LNCaP clone FGC (cell line): Measurements from ENCODE around the gene TNNI2.

Experiments used
- DNase-seq: peaks from one replicate; pipeline ENCODE4 v3.0.0-alpha.2; 2011; ENCODE audit warnings: low read depth
- H3K4me3 ChIP-seq: 2 replicates; pipeline ENCODE4 v1.5.1; 2011; ENCODE audit warnings: mild to moderate bottlenecking, low read depth, low read length, control low read depth
- TF ChIP-seq, protein P1 (sequence below): IDR thresholded peaks from 2 replicates; pipeline ENCODE4 v1.5.1; 2012; ENCODE audit warnings: mild to moderate bottlenecking; ENCODE audit not compliant: control insufficient read depth, insufficient read depth; ENCODE audit errors: extremely low read depth

TNNI2 gene

DNA sequence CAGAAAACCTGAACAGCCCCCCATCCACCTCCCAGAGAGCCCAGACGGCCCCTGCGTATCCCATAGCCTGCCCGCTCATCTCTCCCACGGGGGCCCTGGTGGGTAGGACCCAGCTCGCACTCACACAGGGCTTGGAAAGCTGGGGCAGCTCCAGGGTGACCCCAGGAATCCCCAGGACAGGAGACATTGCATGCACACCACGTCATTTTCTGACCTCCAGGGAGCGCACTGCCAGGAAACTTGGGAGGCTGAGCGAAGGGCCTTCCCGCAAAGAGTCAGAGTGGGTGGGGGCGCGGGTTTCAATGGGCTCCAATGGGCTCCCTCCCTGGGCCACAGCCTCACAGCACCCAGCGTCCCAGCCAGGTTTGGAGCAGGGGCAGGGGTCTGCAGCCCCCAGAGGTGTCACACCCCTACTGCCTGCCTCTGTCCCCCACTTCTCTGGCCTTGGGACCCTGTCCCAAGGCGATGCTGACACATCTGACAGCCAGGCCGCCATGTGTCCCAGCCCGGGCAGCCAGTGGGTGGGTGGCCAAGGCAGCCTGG, 12.2 kb upstream of the TNNI2 start:
- DNase-seq: no peak
- TF ChIP-seq, protein P1, sequence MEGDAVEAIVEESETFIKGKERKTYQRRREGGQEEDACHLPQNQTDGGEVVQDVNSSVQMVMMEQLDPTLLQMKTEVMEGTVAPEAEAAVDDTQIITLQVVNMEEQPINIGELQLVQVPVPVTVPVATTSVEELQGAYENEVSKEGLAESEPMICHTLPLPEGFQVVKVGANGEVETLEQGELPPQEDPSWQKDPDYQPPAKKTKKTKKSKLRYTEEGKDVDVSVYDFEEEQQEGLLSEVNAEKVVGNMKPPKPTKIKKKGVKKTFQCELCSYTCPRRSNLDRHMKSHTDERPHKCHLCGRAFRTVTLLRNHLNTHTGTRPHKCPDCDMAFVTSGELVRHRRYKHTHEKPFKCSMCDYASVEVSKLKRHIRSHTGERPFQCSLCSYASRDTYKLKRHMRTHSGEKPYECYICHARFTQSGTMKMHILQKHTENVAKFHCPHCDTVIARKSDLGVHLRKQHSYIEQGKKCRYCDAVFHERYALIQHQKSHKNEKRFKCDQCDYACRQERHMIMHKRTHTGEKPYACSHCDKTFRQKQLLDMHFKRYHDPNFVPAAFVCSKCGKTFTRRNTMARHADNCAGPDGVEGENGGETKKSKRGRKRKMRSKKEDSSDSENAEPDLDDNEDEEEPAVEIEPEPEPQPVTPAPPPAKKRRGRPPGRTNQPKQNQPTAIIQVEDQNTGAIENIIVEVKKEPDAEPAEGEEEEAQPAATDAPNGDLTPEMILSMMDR: peak; percentile 17; the same call in 1 of the 2 replicates
- no peak overlapping the region for H3K4me3 ChIP-seq

DNA sequence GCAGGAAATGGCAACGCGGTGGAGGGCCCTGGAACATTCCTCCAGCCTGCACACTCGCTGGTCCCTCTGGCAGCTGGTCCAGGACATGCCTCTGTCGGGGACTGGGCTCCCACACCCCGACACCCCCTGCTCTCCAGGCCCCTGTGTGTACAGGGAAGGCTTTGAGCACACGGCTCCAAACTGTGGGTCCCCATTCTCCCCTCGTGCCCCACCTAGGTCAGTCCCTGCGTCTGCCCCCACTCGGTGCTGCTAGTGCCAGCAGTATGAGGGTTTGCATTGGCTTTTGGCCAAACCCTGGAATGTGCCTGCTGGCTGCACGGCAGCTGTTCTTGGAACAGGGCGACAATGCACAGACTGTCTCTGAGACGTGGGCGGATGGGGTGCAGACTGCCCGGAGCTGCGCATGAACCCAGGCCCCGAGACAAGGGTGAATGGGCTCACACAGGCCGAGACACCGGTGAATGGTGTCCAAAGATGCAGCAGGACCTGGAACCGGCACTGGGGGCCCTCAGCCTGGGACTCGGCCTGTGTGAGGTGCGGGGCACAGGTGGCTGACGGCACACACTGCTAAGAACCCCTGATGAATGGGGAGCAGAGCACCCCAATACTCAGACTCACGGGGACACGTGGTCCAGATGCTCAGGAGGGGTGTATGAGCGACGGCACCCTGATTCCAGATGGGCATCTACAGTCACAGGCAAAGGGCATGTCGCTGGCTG, 11.5 kb upstream of the TNNI2 start:
- no peak overlapping the region for H3K4me3 ChIP-seq
- DNase-seq: no peak
- TF ChIP-seq, protein P1: no peak

DNA sequence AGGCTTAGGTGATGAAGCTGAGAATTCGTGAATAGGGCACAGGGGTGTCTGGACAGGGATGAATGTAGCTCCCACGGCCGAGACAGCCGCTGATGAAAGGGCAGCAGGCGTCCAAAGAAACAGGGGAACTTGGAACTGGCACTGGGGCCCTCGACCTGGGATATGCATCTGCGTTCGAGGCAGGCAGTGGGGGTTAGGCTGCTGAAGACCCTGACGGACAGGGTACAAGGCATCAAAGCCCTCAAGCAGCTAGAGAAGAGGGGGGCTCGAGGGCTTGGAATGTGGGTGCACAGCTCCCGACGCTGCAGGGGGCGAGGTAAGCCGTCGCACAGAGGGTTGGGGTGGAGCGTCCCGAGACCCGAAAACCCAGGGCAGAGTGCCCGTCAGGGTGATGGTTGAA, 10.8 kb upstream of the TNNI2 start:
- no peak overlapping the region for H3K4me3 ChIP-seq
- DNase-seq: no peak
- TF ChIP-seq, protein P1: no peak

DNA sequence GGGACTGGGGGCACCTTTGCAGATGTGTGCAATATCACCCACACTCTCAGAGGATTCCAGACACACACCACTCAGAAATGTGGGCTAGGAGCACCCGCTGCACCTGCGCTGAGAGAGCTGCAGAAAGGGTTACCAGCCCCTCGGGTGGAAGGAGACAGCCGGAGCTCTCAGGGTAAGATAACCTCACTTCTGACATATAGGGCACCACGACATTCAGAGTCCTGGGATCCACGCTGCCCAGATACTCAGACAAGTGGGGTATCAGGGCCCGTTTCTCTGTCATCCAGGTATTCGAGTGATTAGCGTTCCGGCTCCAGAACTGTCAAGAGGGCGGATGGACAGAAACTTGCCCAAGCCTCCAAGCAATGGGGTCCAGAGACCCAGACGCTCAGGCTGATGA, 10.2 kb upstream of the TNNI2 start:
- no peak for DNase-seq
- TF ChIP-seq, protein P1: no peak
- no peak overlapping the region for H3K4me3 ChIP-seq

DNA sequence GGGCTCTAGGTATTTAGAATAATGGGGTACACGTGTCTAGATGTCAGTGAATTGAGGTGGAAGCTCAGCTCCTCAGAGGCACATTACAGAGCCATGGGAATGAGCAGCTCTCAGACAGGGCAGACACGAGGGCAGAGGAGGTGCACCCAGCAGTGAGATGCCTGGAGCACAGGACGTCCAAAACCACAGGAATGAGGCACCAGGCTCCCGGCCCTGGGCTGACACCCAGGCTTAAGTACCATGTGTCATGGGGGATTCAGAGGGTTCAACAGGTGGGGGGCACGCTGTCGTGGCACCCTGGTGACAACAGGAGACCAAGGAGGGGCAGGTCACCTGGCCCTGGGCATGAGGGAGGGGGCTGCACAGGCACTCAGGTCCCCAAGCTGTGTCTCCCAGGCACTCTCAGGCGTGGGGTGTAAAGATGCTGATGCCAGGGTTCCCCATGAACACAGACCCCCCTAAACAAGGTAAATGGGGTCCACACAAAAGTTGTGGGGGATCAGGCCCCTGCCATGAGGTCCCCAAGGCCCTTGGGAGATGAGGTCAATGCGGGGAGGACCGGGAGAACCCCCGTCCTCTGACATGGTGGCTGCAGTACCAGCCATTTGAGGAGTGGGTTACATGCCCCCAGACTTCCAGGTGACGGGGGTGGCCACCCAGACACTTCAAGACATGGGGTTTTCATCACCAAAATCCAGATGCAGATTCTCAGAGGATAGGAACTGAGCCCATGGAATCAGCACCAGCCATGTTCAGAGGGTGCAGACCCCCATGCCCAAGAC, 9.6 kb upstream of the TNNI2 start:
- no peak overlapping the region for H3K4me3 ChIP-seq
- no peak for DNase-seq
- TF ChIP-seq, protein P1: no peak

DNA sequence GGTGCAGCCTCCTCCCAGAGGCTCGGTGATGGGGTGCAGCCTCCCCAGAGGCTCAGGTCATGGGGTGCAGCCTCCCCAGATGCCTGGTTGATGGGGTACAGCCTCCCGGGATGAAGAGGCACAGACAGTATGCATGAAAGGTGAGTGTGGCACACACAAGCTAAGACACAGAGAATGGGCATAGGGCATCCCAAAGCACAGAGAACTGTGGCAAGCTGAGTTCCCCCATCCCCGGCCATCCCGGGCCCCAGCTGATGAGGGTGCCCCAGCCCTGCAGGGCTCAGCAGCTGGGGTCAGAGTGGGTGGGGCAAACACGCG, 8.8 kb upstream of the TNNI2 start:
- TF ChIP-seq, protein P1: no peak
- DNase-seq: no peak
- no peak overlapping the region for H3K4me3 ChIP-seq
